Measurements from ENCODE around the gene TCTN1. TPM values are rescaled to one million over a fixed set of nuclear protein-coding genes. Genes with fewer than 3 reads are reported as not detected.
"Not testable (repeated sequence)": the region's sequence is repeated elsewhere in the genome, so short reads cannot be mapped to it uniquely, and the experiment has no call there.

TCTN1 gene
- total RNA-seq = 4.5 and 8.1 TPM in 2 replicates

GRCh38 chr12:110613771-110614684 lies at the start of gene TCTN1:
TSS of gene TCTN1 (plus strand) at chr12:110614129. CDS start at chr12:110614183, 54 bp downstream.
- no peaks in the 10 kb centered on the region for H3K27me3 ChIP-seq (ENCODE audit: control insufficient read depth, insufficient read depth, low read length)
- TF ChIP-seq, protein P1, sequence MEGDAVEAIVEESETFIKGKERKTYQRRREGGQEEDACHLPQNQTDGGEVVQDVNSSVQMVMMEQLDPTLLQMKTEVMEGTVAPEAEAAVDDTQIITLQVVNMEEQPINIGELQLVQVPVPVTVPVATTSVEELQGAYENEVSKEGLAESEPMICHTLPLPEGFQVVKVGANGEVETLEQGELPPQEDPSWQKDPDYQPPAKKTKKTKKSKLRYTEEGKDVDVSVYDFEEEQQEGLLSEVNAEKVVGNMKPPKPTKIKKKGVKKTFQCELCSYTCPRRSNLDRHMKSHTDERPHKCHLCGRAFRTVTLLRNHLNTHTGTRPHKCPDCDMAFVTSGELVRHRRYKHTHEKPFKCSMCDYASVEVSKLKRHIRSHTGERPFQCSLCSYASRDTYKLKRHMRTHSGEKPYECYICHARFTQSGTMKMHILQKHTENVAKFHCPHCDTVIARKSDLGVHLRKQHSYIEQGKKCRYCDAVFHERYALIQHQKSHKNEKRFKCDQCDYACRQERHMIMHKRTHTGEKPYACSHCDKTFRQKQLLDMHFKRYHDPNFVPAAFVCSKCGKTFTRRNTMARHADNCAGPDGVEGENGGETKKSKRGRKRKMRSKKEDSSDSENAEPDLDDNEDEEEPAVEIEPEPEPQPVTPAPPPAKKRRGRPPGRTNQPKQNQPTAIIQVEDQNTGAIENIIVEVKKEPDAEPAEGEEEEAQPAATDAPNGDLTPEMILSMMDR (IDR thresholded peaks at IDR 0.05; ENCODE audit: insufficient read depth, low read length, severe bottlenecking) = peak; percentile 34
- DNase-seq (ENCODE audit: low read depth) (peak; percentile 88), FAIRE-seq (no peak)
- peak within 1 kb of the TSS; percentile 52 for H3K4me3 ChIP-seq (ENCODE audit: low read depth, low read length)
- no peaks in the 10 kb centered on the region for H3K36me3 ChIP-seq (ENCODE audit: control insufficient read depth, insufficient read depth, low read length)

- no peak for FAIRE-seq
These were observed 49.4 kb upstream of the TCTN1 start for GRCh38 chr12:110564471-110564991.

DNA sequence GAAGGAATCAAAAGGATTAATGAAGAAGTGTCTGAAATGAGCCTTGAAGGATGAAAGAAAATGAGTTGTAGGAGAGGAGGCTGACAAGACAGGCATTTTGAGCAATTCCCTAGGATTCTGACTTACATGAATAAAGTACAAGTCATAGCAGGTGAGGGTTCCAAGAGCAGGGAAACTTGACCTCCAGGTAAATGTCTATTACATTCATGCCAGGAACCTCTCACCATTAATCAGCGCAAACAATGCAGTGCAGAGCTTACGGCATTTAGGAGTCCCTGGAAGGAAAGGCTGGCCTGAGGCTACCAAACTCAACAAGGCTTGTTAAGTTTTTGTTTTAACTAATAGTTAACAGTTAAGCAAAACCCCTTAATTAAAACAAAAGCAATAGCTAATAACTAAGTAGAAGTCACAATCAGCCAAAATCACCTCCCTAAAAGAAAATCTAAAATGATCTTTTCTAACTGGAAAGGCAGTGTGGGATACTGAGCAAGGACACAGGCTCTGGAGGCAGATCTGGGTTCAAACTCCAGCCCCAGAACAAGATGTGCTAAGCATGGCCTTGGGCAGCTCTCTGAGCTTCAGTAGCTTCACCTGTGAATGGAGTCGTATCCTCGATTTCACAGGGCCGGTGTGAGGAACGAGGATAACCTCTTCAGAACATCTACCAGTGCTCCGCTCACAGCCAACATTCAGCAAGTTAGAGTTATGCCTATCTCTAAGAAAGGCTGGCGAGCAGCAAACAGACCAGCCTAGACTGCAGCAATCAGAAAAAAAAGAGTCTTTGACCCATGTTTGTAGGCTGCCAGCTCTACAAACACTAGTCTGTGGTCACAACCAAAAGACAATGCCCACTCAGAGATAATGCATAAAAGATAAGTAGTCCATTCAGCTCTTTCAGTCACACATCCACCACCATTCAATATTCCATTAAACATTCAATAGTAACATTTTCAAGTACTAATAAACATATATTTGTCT lies 47.7 kb upstream of the TCTN1 start:
- DNase-seq (ENCODE audit: low read depth) = peak; percentile 98
- TF ChIP-seq, protein P1 (IDR thresholded peaks at IDR 0.05; ENCODE audit: insufficient read depth, low read length, severe bottlenecking) = no peak
- Histone ChIP-seq H3K4me3 (ENCODE audit: low read depth, low read length) (no peak overlapping the region), H3K27me3 (ENCODE audit: control insufficient read depth, insufficient read depth, low read length) (no peaks in the 10 kb centered on the region), H3K36me3 (ENCODE audit: control insufficient read depth, insufficient read depth, low read length) (no peaks in the 10 kb centered on the region)
- no peak for FAIRE-seq

More at GRCh38 chr12:110564471-110564991, 49.4 kb upstream of the TCTN1 start:
- TF ChIP-seq, protein P1 (IDR thresholded peaks at IDR 0.05; ENCODE audit: insufficient read depth, low read length, severe bottlenecking) = no peak
- Histone ChIP-seq H3K36me3 (ENCODE audit: control insufficient read depth, insufficient read depth, low read length) (no peaks in the 10 kb centered on the region), H3K27me3 (ENCODE audit: control insufficient read depth, insufficient read depth, low read length) (no peaks in the 10 kb centered on the region), H3K4me3 (ENCODE audit: low read depth, low read length) (no peak overlapping the region)
- DNase-seq (ENCODE audit: low read depth) = no peak

- FAIRE-seq (no peak), DNase-seq (ENCODE audit: low read depth) (no peak)
- TF ChIP-seq, protein P1 (IDR thresholded peaks at IDR 0.05; ENCODE audit: insufficient read depth, low read length, severe bottlenecking) = no peak
These were observed 46.9 kb upstream of the TCTN1 start for GRCh38 chr12:110566993-110567392.

GRCh38 chr12:110568752-110569151 lies 45.2 kb upstream of the TCTN1 start:
- no peaks in the 10 kb centered on the region for H3K27me3 ChIP-seq (ENCODE audit: control insufficient read depth, insufficient read depth, low read length)
- no peak overlapping the region for H3K4me3 ChIP-seq (ENCODE audit: low read depth, low read length)
- no peaks in the 10 kb centered on the region for H3K36me3 ChIP-seq (ENCODE audit: control insufficient read depth, insufficient read depth, low read length)
- DNase-seq (ENCODE audit: low read depth) (no peak), FAIRE-seq (no peak)
- TF ChIP-seq, protein P1 (IDR thresholded peaks at IDR 0.05; ENCODE audit: insufficient read depth, low read length, severe bottlenecking) = no peak

More at GRCh38 chr12:110566993-110567392, 46.9 kb upstream of the TCTN1 start:
- H3K36me3 ChIP-seq (ENCODE audit: control insufficient read depth, insufficient read depth, low read length) = no peaks in the 10 kb centered on the region
- H3K27me3 ChIP-seq (ENCODE audit: control insufficient read depth, insufficient read depth, low read length) = no peaks in the 10 kb centered on the region
- H3K4me3 ChIP-seq (ENCODE audit: low read depth, low read length) = no peak overlapping the region

DNA sequence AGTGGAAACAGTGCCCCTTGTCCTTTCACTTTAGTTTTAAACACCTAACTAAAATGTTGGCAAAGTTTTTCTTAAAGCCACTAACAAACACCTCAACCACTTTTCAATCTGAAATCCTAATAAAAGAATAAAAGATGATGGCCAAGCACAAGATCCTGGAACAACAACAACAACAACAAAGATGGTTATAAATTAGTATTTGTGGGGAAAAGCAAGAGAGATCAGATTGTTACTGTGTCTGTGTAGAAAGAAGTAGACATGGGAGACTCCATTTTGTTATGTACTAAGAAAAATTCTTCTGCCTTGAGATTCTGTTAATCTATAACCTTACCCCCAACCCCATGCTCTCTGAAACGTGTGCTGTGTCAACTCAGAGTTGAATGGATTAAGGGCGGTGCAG lies 44.1 kb upstream of the TCTN1 start:
- not testable (repeated sequence) for H3K4me3 ChIP-seq (ENCODE audit: low read depth, low read length); H3K36me3 ChIP-seq (ENCODE audit: control insufficient read depth, insufficient read depth, low read length); H3K27me3 ChIP-seq (ENCODE audit: control insufficient read depth, insufficient read depth, low read length); DNase-seq (ENCODE audit: low read depth); FAIRE-seq

- not testable (repeated sequence) for H3K27me3 ChIP-seq (ENCODE audit: control insufficient read depth, insufficient read depth, low read length); H3K4me3 ChIP-seq (ENCODE audit: low read depth, low read length); H3K36me3 ChIP-seq (ENCODE audit: control insufficient read depth, insufficient read depth, low read length); FAIRE-seq; DNase-seq (ENCODE audit: low read depth)
These were observed 43.1 kb upstream of the TCTN1 start for GRCh38 chr12:110570798-110571197.

Data from bronchial epithelial cell (primary cell).